SK-N-SH treated with all-trans-retinoic acid at 6 μM for 48 hours (cell line): ENCODE results near the gene DHRS1.

ENCODE experiments used
- ARNTL ChIP-seq: fragments of 450-650 bp; formaldehyde crosslinking; IDR thresholded peaks from 2 replicates; pipeline ENCODE4 v1.5.0; 2020; ENCODE audit warnings: low read depth, mild to moderate bottlenecking, moderate library complexity, borderline replicate concordance
- CREB5 ChIP-seq: fragments of 250-450 bp; sonication (Bioruptor Pico); IDR thresholded peaks from 2 replicates; pipeline ENCODE4 v1.5.1; 2020; ENCODE audit warnings: low read depth, mild to moderate bottlenecking, moderate library complexity
- CSDC2 ChIP-seq: fragments of 250-450 bp; sonication (Bioruptor Pico); IDR thresholded peaks from 2 replicates; pipeline ENCODE4 v1.5.0; 2020; ENCODE audit warnings: mild to moderate bottlenecking, moderate library complexity
- GLIS3 ChIP-seq: fragments of 250-450 bp; sonication (Bioruptor Pico); IDR thresholded peaks from 2 replicates; pipeline ENCODE4 v1.5.0; 2020; ENCODE audit warnings: mild to moderate bottlenecking, moderate library complexity
- OSR1 ChIP-seq: fragments of 250-450 bp; sonication (Bioruptor Pico); IDR thresholded peaks from 2 replicates; pipeline ENCODE4 v1.8.0; 2022; ENCODE audit warnings: moderate library complexity, mild to moderate bottlenecking, inconsistent platforms
- PATZ1 ChIP-seq: fragments of 250-450 bp; sonication (Bioruptor Pico); IDR thresholded peaks from 2 replicates; pipeline ENCODE4 v1.8.0; 2020; ENCODE audit warnings: mild to moderate bottlenecking, moderate library complexity, borderline replicate concordance
- PPARA ChIP-seq: fragments of 250-450 bp; sonication (Bioruptor Pico); IDR thresholded peaks from 2 replicates; pipeline ENCODE4 v1.5.0; 2020; ENCODE audit warnings: mild to moderate bottlenecking, borderline replicate concordance
- RARB ChIP-seq: fragments of 250-450 bp; sonication (Bioruptor Pico); IDR thresholded peaks from 2 replicates; pipeline ENCODE4 v1.8.0; 2021; ENCODE audit warnings: mild to moderate bottlenecking, moderate library complexity
- TSHZ2 ChIP-seq: fragments of 250-450 bp; sonication (Bioruptor Pico); IDR thresholded peaks from 2 replicates; pipeline ENCODE4 v1.5.0; 2020; ENCODE audit warnings: mild to moderate bottlenecking, moderate library complexity
- ZNF565 ChIP-seq: fragments of 450-650 bp; formaldehyde crosslinking; conservative IDR thresholded peaks from 2 replicates; pipeline ENCODE4 v1.5.0; 2020; ENCODE audit warnings: low read depth, mild to moderate bottlenecking, moderate library complexity

GRCh38 chr14:24338843-24339242 lies 39.3 kb upstream of the DHRS1 start:
- TF ChIP-seq CREB5 (CRISPR knock-in tag) (no peak), OSR1 (CRISPR knock-in tag) (no peak), ZNF565 (no peak), GLIS3 (no peak), RARB (CRISPR knock-in tag) (no peak), CSDC2 (CRISPR knock-in tag) (no peak), ARNTL (CRISPR knock-in tag) (no peak), PPARA (no peak), PATZ1 (CRISPR knock-in tag) (no peak), TSHZ2 (no peak)
